ENCODE data around the gene UNC5B.
A peak's percentile ranks its signal among the peaks of the same experiment; 100 is the strongest.

The UNC5B gene

DNA sequence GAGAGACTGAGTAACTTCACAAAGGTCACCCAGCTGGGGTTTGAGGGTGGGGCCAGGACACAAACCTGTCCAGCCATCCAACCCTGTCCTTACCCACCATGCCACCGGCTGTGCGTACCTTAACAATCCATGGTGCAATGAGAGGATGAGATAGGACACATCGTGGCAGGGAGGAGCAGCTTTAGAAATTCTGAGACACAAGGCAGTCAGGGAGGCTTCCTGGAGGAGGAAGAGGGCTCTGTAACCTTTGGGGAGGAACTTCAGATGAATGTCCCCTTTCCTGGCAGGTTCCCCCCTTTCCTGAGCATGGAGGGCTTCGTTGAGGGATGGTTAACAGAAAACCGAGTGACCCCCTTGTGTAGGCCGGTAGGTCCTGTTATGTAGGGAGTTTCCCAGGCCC lies 71.0 kb downstream of the UNC5B start:
- H3K4me1 ChIP-seq (ENCODE audit: control extremely low read depth in 1 of 4, control insufficient read depth in 4 of 4, insufficient read depth in 4 of 4, low read length in 3 of 4): peaks cover 0 to 5% (median 0%) of the 10 kb centered on the region in 4 experiments
- CTCF ChIA-PET: interaction anchor here (0.6 to 8.4 kb wide), 10 partner anchors 10 to 425 kb away, joined by 3 to 78 read pairs (median 6); no protein-coding TSS in a partner anchor
- POLR2A ChIA-PET: interaction anchor here (0.6 kb wide), 1 partner anchor 49 kb away, joined by 3 read pairs; no protein-coding TSS in a partner anchor
- 100% methylated on average over 2 of the region's 6 CpGs for WGBS (ENCODE audit: insufficient coverage)
- no peaks in the 10 kb centered on the region for H3K36me3 ChIP-seq (ENCODE audit: control insufficient read depth in 4 of 4, insufficient read depth in 4 of 4, low read length in 3 of 4)
- no peaks in the 10 kb centered on the region for H3K27me3 ChIP-seq (replicated peaks in 2 of 5; ENCODE audit: control insufficient read depth in 4 of 5, insufficient read depth in 5 of 5, low read length in 4 of 5)
- no peak overlapping the region for H3K27ac ChIP-seq (ENCODE audit: insufficient read depth in 1 of 2, low read depth in 1 of 2, low read length in 2 of 2, poor library complexity in 1 of 2, severe bottlenecking in 2 of 2)
- no peak for DNase-seq
- H3K9me3 ChIP-seq (ENCODE audit: control extremely low read depth in 1 of 5, control insufficient read depth in 4 of 5, insufficient read depth in 2 of 5, low read depth in 1 of 5, low read length in 4 of 5): no peaks in the 10 kb centered on the region
- no peak overlapping the region for H3K4me3 ChIP-seq (ENCODE audit: control insufficient read depth in 1 of 7, extremely low read depth in 1 of 7, insufficient read depth in 4 of 7, low read depth in 2 of 7, low read length in 6 of 7)

- CTCF ChIA-PET: interaction anchor here (1.0 to 8.4 kb wide), 17 partner anchors 10 to 380 kb away, joined by 3 to 78 read pairs (median 6); no protein-coding TSS in a partner anchor
- POLR2A ChIA-PET: no interaction called here
- H3K9me3 ChIP-seq (ENCODE audit: control extremely low read depth in 1 of 5, control insufficient read depth in 4 of 5, insufficient read depth in 2 of 5, low read depth in 1 of 5, low read length in 4 of 5): no peaks in the 10 kb centered on the region
- no peak overlapping the region for H3K27ac ChIP-seq (ENCODE audit: insufficient read depth in 1 of 2, low read depth in 1 of 2, low read length in 2 of 2, poor library complexity in 1 of 2, severe bottlenecking in 2 of 2)
- H3K4me1 ChIP-seq (ENCODE audit: control extremely low read depth in 1 of 4, control insufficient read depth in 4 of 4, insufficient read depth in 4 of 4, low read length in 3 of 4): peaks cover 0 to 2% (median 0%) of the 10 kb centered on the region in 4 experiments
- DNase-seq: no peak
- 96% methylated on average over 10 of the region's 10 CpGs for WGBS (ENCODE audit: insufficient coverage)
- no peaks in the 10 kb centered on the region for H3K36me3 ChIP-seq (ENCODE audit: control insufficient read depth in 4 of 4, insufficient read depth in 4 of 4, low read length in 3 of 4)
- no peaks in the 10 kb centered on the region for H3K27me3 ChIP-seq (replicated peaks in 2 of 5; ENCODE audit: control insufficient read depth in 4 of 5, insufficient read depth in 5 of 5, low read length in 4 of 5)
- H3K4me3 ChIP-seq (ENCODE audit: control insufficient read depth in 1 of 7, extremely low read depth in 1 of 7, insufficient read depth in 4 of 7, low read depth in 2 of 7, low read length in 6 of 7): no peak overlapping the region
These were observed 71.5 kb downstream of the UNC5B start for GRCh38 chr10:71283876-71284275.

DNA sequence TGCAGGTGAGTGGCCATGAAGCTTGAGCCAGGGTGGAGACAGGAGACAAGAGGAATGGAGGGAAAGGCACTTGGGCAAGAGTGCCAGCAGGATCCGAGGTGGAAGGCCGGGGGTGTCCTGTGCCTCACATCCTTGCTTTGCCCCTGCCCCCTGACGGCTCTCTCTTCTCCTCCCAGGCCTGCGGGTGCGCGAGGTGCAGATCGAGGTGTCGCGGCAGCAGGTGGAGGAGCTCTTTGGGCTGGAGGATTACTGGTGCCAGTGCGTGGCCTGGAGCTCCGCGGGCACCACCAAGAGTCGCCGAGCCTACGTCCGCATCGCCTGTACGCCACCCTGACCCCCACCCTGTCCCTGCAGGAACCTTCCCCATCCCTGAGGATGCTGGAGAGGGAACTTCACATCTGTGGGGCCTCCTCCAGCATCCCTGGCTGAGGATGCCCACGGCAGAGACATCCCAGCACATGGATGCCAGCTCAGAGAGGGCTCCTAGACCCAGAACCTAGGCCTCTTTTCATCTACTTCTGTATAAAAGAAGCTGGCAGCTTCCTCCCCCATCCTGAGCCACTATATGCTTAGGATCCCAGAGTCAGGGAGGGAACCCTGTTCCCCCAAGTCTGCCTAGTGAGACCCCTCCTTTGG lies 72.3 kb downstream of the UNC5B start:
- H3K27me3 ChIP-seq (replicated peaks in 2 of 5; ENCODE audit: control insufficient read depth in 4 of 5, insufficient read depth in 5 of 5, low read length in 4 of 5): no peaks in the 10 kb centered on the region
- no peak overlapping the region for H3K27ac ChIP-seq (ENCODE audit: insufficient read depth in 1 of 2, low read depth in 1 of 2, low read length in 2 of 2, poor library complexity in 1 of 2, severe bottlenecking in 2 of 2)
- no peaks in the 10 kb centered on the region for H3K36me3 ChIP-seq (ENCODE audit: control insufficient read depth in 4 of 4, insufficient read depth in 4 of 4, low read length in 3 of 4)
- H3K4me1 ChIP-seq (ENCODE audit: control extremely low read depth in 1 of 4, control insufficient read depth in 4 of 4, insufficient read depth in 4 of 4, low read length in 3 of 4): peaks cover 0 to 8% (median 6%) of the 10 kb centered on the region in 4 experiments
- ChIA-PET CTCF (interaction anchor here (0.6 to 8.4 kb wide), 30 partner anchors 11 to 574 kb away, joined by 3 to 78 read pairs (median 4); partner anchors contain the start of gene UNC5B), POLR2A (no interaction called here)
- DNase-seq: no peak
- no peaks in the 10 kb centered on the region for H3K9me3 ChIP-seq (ENCODE audit: control extremely low read depth in 1 of 5, control insufficient read depth in 4 of 5, insufficient read depth in 2 of 5, low read depth in 1 of 5, low read length in 4 of 5)
- WGBS (ENCODE audit: insufficient coverage): 85% methylated on average over 12 of the region's 19 CpGs
- H3K4me3 ChIP-seq (ENCODE audit: control insufficient read depth in 1 of 7, extremely low read depth in 1 of 7, insufficient read depth in 4 of 7, low read depth in 2 of 7, low read length in 6 of 7): no peak overlapping the region

DNA sequence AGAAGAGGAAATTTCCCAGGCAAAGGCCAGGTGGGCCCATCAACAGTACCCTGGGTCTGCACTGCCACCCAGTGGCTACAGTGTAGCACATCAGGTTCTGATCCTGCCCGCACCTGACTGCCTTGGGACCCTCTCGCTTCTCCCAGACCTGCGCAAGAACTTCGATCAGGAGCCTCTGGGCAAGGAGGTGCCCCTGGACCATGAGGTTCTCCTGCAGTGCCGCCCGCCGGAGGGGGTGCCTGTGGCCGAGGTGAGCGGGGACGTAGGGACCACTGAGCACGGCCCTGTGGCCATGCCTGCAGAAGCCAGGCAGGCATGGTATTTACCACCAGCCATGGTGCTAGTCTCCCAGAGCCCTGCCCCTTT lies 72.8 kb downstream of the UNC5B start:
- Histone ChIP-seq H3K27me3 (replicated peaks in 2 of 5; ENCODE audit: control insufficient read depth in 4 of 5, insufficient read depth in 5 of 5, low read length in 4 of 5) (no peaks in the 10 kb centered on the region), H3K36me3 (ENCODE audit: control insufficient read depth in 4 of 4, insufficient read depth in 4 of 4, low read length in 3 of 4) (no peaks in the 10 kb centered on the region), H3K9me3 (ENCODE audit: control extremely low read depth in 1 of 5, control insufficient read depth in 4 of 5, insufficient read depth in 2 of 5, low read depth in 1 of 5, low read length in 4 of 5) (no peaks in the 10 kb centered on the region), H3K4me1 (ENCODE audit: control extremely low read depth in 1 of 4, control insufficient read depth in 4 of 4, insufficient read depth in 4 of 4, low read length in 3 of 4) (peaks cover 0 to 13% (median 11%) of the 10 kb centered on the region in 4 experiments), H3K4me3 (ENCODE audit: control insufficient read depth in 1 of 7, extremely low read depth in 1 of 7, insufficient read depth in 4 of 7, low read depth in 2 of 7, low read length in 6 of 7) (no peak overlapping the region), H3K27ac (ENCODE audit: insufficient read depth in 1 of 2, low read depth in 1 of 2, low read length in 2 of 2, poor library complexity in 1 of 2, severe bottlenecking in 2 of 2) (no peak overlapping the region)
- 58% methylated on average over 11 of the region's 11 CpGs for WGBS (ENCODE audit: insufficient coverage)
- ChIA-PET POLR2A (no interaction called here), CTCF (interaction anchor here (0.6 to 8.4 kb wide), 30 partner anchors 10 to 574 kb away, joined by 3 to 78 read pairs (median 4); partner anchors contain the start of gene UNC5B)
- DNase-seq: peak; percentile 34 to 62 (median 46)

DNA sequence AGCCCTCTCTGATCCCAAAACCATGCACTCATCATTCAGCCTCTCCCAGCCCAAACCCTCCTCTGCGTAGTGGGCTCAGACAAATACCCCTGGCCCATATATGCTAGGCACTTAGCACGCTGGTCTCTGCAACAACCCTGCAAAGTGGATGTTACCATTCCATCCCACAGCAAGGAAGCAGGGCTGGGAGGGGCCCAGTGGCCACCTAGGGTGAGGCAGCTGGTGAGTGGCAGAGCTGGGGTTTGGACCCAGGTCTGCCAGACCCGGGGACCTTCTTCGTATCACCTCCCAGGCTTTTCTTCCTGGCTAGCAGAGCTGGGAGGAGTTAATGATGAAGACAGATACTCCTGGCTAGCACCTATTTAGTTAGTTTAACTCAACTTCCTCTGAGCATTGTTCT lies 73.6 kb downstream of the UNC5B start:
- H3K4me3 ChIP-seq (ENCODE audit: control insufficient read depth in 1 of 7, extremely low read depth in 1 of 7, insufficient read depth in 4 of 7, low read depth in 2 of 7, low read length in 6 of 7): no peak overlapping the region
- no peak overlapping the region for H3K27ac ChIP-seq (ENCODE audit: insufficient read depth in 1 of 2, low read depth in 1 of 2, low read length in 2 of 2, poor library complexity in 1 of 2, severe bottlenecking in 2 of 2)
- no peaks in the 10 kb centered on the region for H3K27me3 ChIP-seq (replicated peaks in 2 of 5; ENCODE audit: control insufficient read depth in 4 of 5, insufficient read depth in 5 of 5, low read length in 4 of 5)
- POLR2A ChIA-PET: no interaction called here
- DNase-seq: no peak
- WGBS (ENCODE audit: insufficient coverage): 88% methylated on average over 3 of the region's 4 CpGs
- no peaks in the 10 kb centered on the region for H3K9me3 ChIP-seq (ENCODE audit: control extremely low read depth in 1 of 5, control insufficient read depth in 4 of 5, insufficient read depth in 2 of 5, low read depth in 1 of 5, low read length in 4 of 5)
- H3K4me1 ChIP-seq (ENCODE audit: control extremely low read depth in 1 of 4, control insufficient read depth in 4 of 4, insufficient read depth in 4 of 4, low read length in 3 of 4): peaks cover 0 to 21% (median 18%) of the 10 kb centered on the region in 4 experiments
- CTCF ChIA-PET: interaction anchor here (0.6 to 8.4 kb wide), 24 partner anchors 8 to 616 kb away, joined by 3 to 78 read pairs (median 4); partner anchors contain the start of gene UNC5B
- no peaks in the 10 kb centered on the region for H3K36me3 ChIP-seq (ENCODE audit: control insufficient read depth in 4 of 4, insufficient read depth in 4 of 4, low read length in 3 of 4)

DNA sequence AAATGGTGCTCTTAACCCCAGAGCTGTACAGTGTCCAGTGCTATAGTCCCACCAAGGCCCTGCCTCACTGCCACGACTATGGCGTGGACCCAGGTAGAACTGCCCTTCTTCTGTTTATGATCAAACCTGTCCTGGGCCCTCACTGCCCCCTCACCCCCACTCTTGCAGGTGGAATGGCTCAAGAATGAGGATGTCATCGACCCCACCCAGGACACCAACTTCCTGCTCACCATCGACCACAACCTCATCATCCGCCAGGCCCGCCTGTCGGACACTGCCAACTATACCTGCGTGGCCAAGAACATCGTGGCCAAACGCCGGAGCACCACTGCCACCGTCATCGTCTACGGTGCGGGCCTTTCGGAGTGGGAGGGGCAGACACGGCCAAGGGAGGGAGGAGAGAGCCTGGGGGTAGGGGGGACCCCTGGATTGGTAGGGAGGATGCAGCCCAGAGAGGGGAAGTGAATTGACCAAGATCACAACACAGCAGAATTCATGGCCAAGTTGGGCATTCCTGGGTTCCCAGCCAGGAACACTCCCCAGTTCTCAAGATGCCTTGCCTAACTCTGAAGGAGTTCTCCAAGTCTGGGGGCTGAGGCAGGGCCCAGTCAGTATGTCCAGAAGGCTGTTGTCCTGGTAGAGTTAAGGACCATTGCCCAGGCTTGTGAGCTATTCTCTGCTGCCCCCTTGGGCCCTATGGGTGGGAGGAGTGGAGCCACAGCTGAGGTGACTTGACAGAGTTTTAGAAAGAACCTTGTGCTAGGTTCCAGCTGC lies 74.3 kb downstream of the UNC5B start:
- Histone ChIP-seq H3K4me1 (ENCODE audit: control extremely low read depth in 1 of 4, control insufficient read depth in 4 of 4, insufficient read depth in 4 of 4, low read length in 3 of 4) (peaks cover 0 to 23% (median 20%) of the 10 kb centered on the region in 4 experiments), H3K9me3 (ENCODE audit: control extremely low read depth in 1 of 5, control insufficient read depth in 4 of 5, insufficient read depth in 2 of 5, low read depth in 1 of 5, low read length in 4 of 5) (no peaks in the 10 kb centered on the region), H3K36me3 (ENCODE audit: control insufficient read depth in 4 of 4, insufficient read depth in 4 of 4, low read length in 3 of 4) (no peaks in the 10 kb centered on the region), H3K4me3 (ENCODE audit: control insufficient read depth in 1 of 7, extremely low read depth in 1 of 7, insufficient read depth in 4 of 7, low read depth in 2 of 7, low read length in 6 of 7) (no peak overlapping the region), H3K27ac (ENCODE audit: insufficient read depth in 1 of 2, low read depth in 1 of 2, low read length in 2 of 2, poor library complexity in 1 of 2, severe bottlenecking in 2 of 2) (no peak overlapping the region), H3K27me3 (replicated peaks in 2 of 5; ENCODE audit: control insufficient read depth in 4 of 5, insufficient read depth in 5 of 5, low read length in 4 of 5) (no peaks in the 10 kb centered on the region)
- ChIA-PET POLR2A (no interaction called here), CTCF (interaction anchor here (1.0 to 8.4 kb wide), 14 partner anchors 9 to 408 kb away, joined by 3 to 78 read pairs (median 6); no protein-coding TSS in a partner anchor)
- WGBS (ENCODE audit: insufficient coverage): 96% methylated on average over 11 of the region's 17 CpGs
- no peak for DNase-seq

- Histone ChIP-seq H3K9me3 (ENCODE audit: control extremely low read depth in 1 of 5, control insufficient read depth in 4 of 5, insufficient read depth in 2 of 5, low read depth in 1 of 5, low read length in 4 of 5) (no peaks in the 10 kb centered on the region), H3K36me3 (ENCODE audit: control insufficient read depth in 4 of 4, insufficient read depth in 4 of 4, low read length in 3 of 4) (no peaks in the 10 kb centered on the region), H3K4me3 (ENCODE audit: control insufficient read depth in 1 of 7, extremely low read depth in 1 of 7, insufficient read depth in 4 of 7, low read depth in 2 of 7, low read length in 6 of 7) (no peak overlapping the region), H3K27me3 (replicated peaks in 2 of 5; ENCODE audit: control insufficient read depth in 4 of 5, insufficient read depth in 5 of 5, low read length in 4 of 5) (no peaks in the 10 kb centered on the region), H3K27ac (ENCODE audit: insufficient read depth in 1 of 2, low read depth in 1 of 2, low read length in 2 of 2, poor library complexity in 1 of 2, severe bottlenecking in 2 of 2) (no peak overlapping the region), H3K4me1 (ENCODE audit: control extremely low read depth in 1 of 4, control insufficient read depth in 4 of 4, insufficient read depth in 4 of 4, low read length in 3 of 4) (peaks cover 0 to 23% (median 20%) of the 10 kb centered on the region in 4 experiments)
- DNase-seq: no peak
- ChIA-PET CTCF (interaction anchor here (1.2 to 8.4 kb wide), 5 partner anchors 14 to 383 kb away, joined by 3 to 78 read pairs (median 36); no protein-coding TSS in a partner anchor), POLR2A (no interaction called here)
- WGBS (ENCODE audit: insufficient coverage): 90% methylated on average over 14 of the region's 14 CpGs
These were observed 75.1 kb downstream of the UNC5B start for GRCh38 chr10:71287456-71287855.

Measured in common myeloid progenitor, CD34-positive (primary cell).